ENCODE results near the gene CCND2.
"Not testable (repeated sequence)": the region's sequence is repeated elsewhere in the genome, so short reads cannot be mapped to it uniquely, and the experiment has no call there.

CCND2 gene

GRCh38 chr12:4238577-4238976, 35.0 kb upstream of the CCND2 start:
- no peak for TF ChIP-seq CTCF (IDR thresholded peaks at IDR 0.05; ENCODE audit: low read length, missing control alignments)
- DNase-seq (ENCODE audit: low read depth) = no peak
- no peak overlapping the region for H3K4me3 ChIP-seq (replicated peaks; ENCODE audit: low read depth, low read length)

GRCh38 chr12:4239746-4240145, 33.8 kb upstream of the CCND2 start:
- TF ChIP-seq CTCF (IDR thresholded peaks at IDR 0.05; ENCODE audit: low read length, missing control alignments) = no peak
- H3K4me3 ChIP-seq (replicated peaks; ENCODE audit: low read depth, low read length) = no peak overlapping the region

GRCh38 chr12:4240161-4240783, 33.3 kb upstream of the CCND2 start:
- no peak for TF ChIP-seq CTCF (IDR thresholded peaks at IDR 0.05; ENCODE audit: low read length, missing control alignments)
- H3K4me3 ChIP-seq (replicated peaks; ENCODE audit: low read depth, low read length) = no peak overlapping the region
- no peak for DNase-seq (ENCODE audit: low read depth)

More at GRCh38 chr12:4239746-4240145, 33.8 kb upstream of the CCND2 start:
- no peak for DNase-seq (ENCODE audit: low read depth)

- DNase-seq (ENCODE audit: low read depth) = no peak
- no peak overlapping the region for H3K4me3 ChIP-seq (replicated peaks; ENCODE audit: low read depth, low read length)
- TF ChIP-seq CTCF (IDR thresholded peaks at IDR 0.05; ENCODE audit: low read length, missing control alignments) = no peak
Observed at GRCh38 chr12:4240981-4241380, 32.6 kb upstream of the CCND2 start.

GRCh38 chr12:4241592-4241991, 32.0 kb upstream of the CCND2 start:
- no peak for TF ChIP-seq CTCF (IDR thresholded peaks at IDR 0.05; ENCODE audit: low read length, missing control alignments)
- H3K4me3 ChIP-seq (replicated peaks; ENCODE audit: low read depth, low read length) = no peak overlapping the region
- DNase-seq (ENCODE audit: low read depth) = no peak

GRCh38 chr12:4242595-4242994, 31.0 kb upstream of the CCND2 start:
- no peak overlapping the region for H3K4me3 ChIP-seq (replicated peaks; ENCODE audit: low read depth, low read length)
- no peak for TF ChIP-seq CTCF (IDR thresholded peaks at IDR 0.05; ENCODE audit: low read length, missing control alignments)
- no peak for DNase-seq (ENCODE audit: low read depth)

- H3K4me3 ChIP-seq (replicated peaks; ENCODE audit: low read depth, low read length) = no peak overlapping the region
- DNase-seq (ENCODE audit: low read depth) = no peak
- TF ChIP-seq CTCF (IDR thresholded peaks at IDR 0.05; ENCODE audit: low read length, missing control alignments) = no peak
Observed at GRCh38 chr12:4243091-4243490, 30.5 kb upstream of the CCND2 start.

- not testable (repeated sequence) for H3K4me3 ChIP-seq (replicated peaks; ENCODE audit: low read depth, low read length); DNase-seq (ENCODE audit: low read depth)
Observed at GRCh38 chr12:4243491-4244100, 30.0 kb upstream of the CCND2 start.
